Endothelial cell of umbilical vein (primary cell): ENCODE data around the gene PDLIM3. TPM values are rescaled to one million over a fixed set of nuclear protein-coding genes. Genes with fewer than 3 reads are reported as not detected.
A peak's percentile ranks its signal among the peaks of the same experiment; 100 is the strongest.

Experiments used
- BruUV-seq: library from RNA; stranded (reverse); fragments of 400-500 nt; replicated peaks from 2 replicates; lab custom pipeline; 2021; lab: Mats Ljungman, UMichigan
- CTCF ChIA-PET: fragments of 300-600, 350-600 bp; sonication (Branson Sonifier 250); formaldehyde crosslinking; loops from one replicate; lab custom pipeline; 2021; ENCODE audit warnings: antibody characterized with exemption, inconsistent platforms; lab: Charles Lee
- POLR2A ChIA-PET: fragments of 300-600, 350-600 bp; sonication (Branson Sonifier 250); formaldehyde crosslinking; loops from one replicate; lab custom pipeline; 2021; ENCODE audit warnings: antibody characterized with exemption, inconsistent platforms; lab: Charles Lee
- DNase-seq: peaks from one replicate; pipeline ENCODE4 v3.0.0-alpha.2; 2011; ENCODE audit warnings: low read depth, low spot score
- FAIRE-seq: peaks from 2 replicates; lab custom pipeline; 2011; peaks lifted over from hg19 to GRCh38; lab: Jason Lieb, UNC
- H2AFZ ChIP-seq: 2 replicates; pipeline ENCODE4 v1.6.0; 2012; ENCODE audit warnings: low read depth, low read length, control low read depth, inconsistent platforms
- H3K27ac ChIP-seq: 2 replicates; pipeline ENCODE4 v1.5.1; 2011; ENCODE audit warnings: low read depth, mild to moderate bottlenecking, control low read depth, low read length, moderate library complexity; ENCODE audit not compliant: insufficient read depth
- H3K27me3 ChIP-seq, 2 experiments: 2 replicates each; pipeline versions ENCODE4 v1.6.0 to v1.6.1; 2011; ENCODE audit warnings: low read length in 2 of 2, mixed read lengths in 1 of 2; ENCODE audit not compliant: control insufficient read depth in 2 of 2, insufficient read depth in 2 of 2
- H3K36me3 ChIP-seq, 2 experiments: 2 replicates in 1 of 2; 3 replicates in 1 of 2; pipeline ENCODE4 v1.5.1; 2011; ENCODE audit warnings: low read length in 2 of 2, mild to moderate bottlenecking in 1 of 2, moderate library complexity in 1 of 2; ENCODE audit not compliant: control insufficient read depth in 2 of 2, insufficient read depth in 2 of 2; ENCODE audit errors: extremely low read depth in 1 of 2
- H3K4me1 ChIP-seq: 3 replicates; pipeline ENCODE4 v1.5.1; 2011; ENCODE audit warnings: mild to moderate bottlenecking, low read length; ENCODE audit not compliant: control insufficient read depth, insufficient read depth; ENCODE audit errors: extremely low read depth
- H3K4me2 ChIP-seq: 2 replicates; pipeline ENCODE4 v1.6.1; 2011; ENCODE audit warnings: low read length, control low read depth, mixed read lengths; ENCODE audit not compliant: insufficient read depth
- H3K4me3 ChIP-seq, 3 experiments: fragments of 200-600 bp in 1 of 3; sonication (generic), shearing (Covaris generic) in 1 of 3; replicated peaks in 1 of 3; 2 replicates each; pipeline ENCODE4 v1.5.1; 2011 to 2016; ENCODE audit warnings: control low read depth in 3 of 3, low read length in 3 of 3, mild to moderate bottlenecking in 2 of 3, inconsistent platforms in 1 of 3, low read depth in 1 of 3, moderate library complexity in 1 of 3; ENCODE audit not compliant: insufficient read depth in 1 of 3
- H3K79me2 ChIP-seq: 2 replicates; pipeline ENCODE4 v1.6.0; 2012; ENCODE audit warnings: low read length, inconsistent platforms; ENCODE audit not compliant: control insufficient read depth, insufficient read depth
- H3K9ac ChIP-seq: replicated peaks from 2 replicates; pipeline ENCODE3; 2011; ENCODE audit warnings: low read length, control low read depth; ENCODE audit not compliant: insufficient read depth; ENCODE audit errors: extremely low read depth
- H3K9me1 ChIP-seq: replicated peaks from 3 replicates; pipeline ENCODE4 v1.6.0; 2011; ENCODE audit warnings: mild to moderate bottlenecking, low read length; ENCODE audit not compliant: control insufficient read depth, insufficient read depth; ENCODE audit errors: extremely low read depth
- H3K9me3 ChIP-seq: replicated peaks from 2 replicates; pipeline ENCODE4 v1.5.1; 2012; ENCODE audit warnings: low read length, inconsistent platforms; ENCODE audit not compliant: control insufficient read depth, insufficient read depth
- H4K20me1 ChIP-seq: replicated peaks from 2 replicates; pipeline ENCODE3; 2011; ENCODE audit warnings: mild to moderate bottlenecking, low read length; ENCODE audit not compliant: control insufficient read depth, insufficient read depth; ENCODE audit errors: extremely low read depth
- CTCF ChIP-seq, 2 donors: IDR thresholded peaks; 1 replicate in 1 of 2; 2 replicates in 1 of 2; pipeline ENCODE4 v1.5.1; 2011; ENCODE audit warnings: low read length in 2 of 2, mild to moderate bottlenecking in 2 of 2, moderate library complexity in 2 of 2, control low read depth in 1 of 2, inconsistent platforms in 1 of 2, low read depth in 1 of 2; ENCODE audit not compliant: insufficient read depth in 1 of 2; ENCODE audit errors: extremely low read depth in 1 of 2
- EZH2 ChIP-seq: IDR thresholded peaks from 2 replicates; pipeline ENCODE4 v1.6.1; 2012; ENCODE audit warnings: borderline replicate concordance, low read depth, mild to moderate bottlenecking, moderate library complexity, low read length, inconsistent platforms; ENCODE audit not compliant: severe bottlenecking
- FOS ChIP-seq: IDR thresholded peaks from 2 replicates; pipeline ENCODE4 v1.6.1; 2011; ENCODE audit warnings: mild to moderate bottlenecking, low read length, moderate library complexity, borderline replicate concordance; ENCODE audit not compliant: insufficient read depth
- GATA2 ChIP-seq: IDR thresholded peaks from 2 replicates; pipeline ENCODE4 v1.7.0; 2011; ENCODE audit warnings: low read depth, mild to moderate bottlenecking, moderate library complexity, mixed read lengths, low read length; ENCODE audit not compliant: insufficient read length, insufficient read depth
- JUN ChIP-seq: IDR thresholded peaks from 2 replicates; pipeline ENCODE4 v1.6.1; 2011; ENCODE audit warnings: borderline replicate concordance, low read depth; ENCODE audit not compliant: insufficient read length, insufficient read depth
- POLR2AphosphoS5 ChIP-seq: IDR thresholded peaks from 2 replicates; pipeline ENCODE4 v1.6.1; 2012; ENCODE audit warnings: low read depth, mild to moderate bottlenecking, control low read depth, low read length, moderate library complexity; ENCODE audit not compliant: insufficient read depth
- dilution Hi-C: fragments of 300-500 bp; cut with MboI; formaldehyde crosslinking; loops from one replicate; pipeline ENCODE4 v1.15.0; 2019; ENCODE audit warnings: low sequenced_read_pairs; ENCODE audit not compliant: extremely low pct_ligation_motif_present
- intact Hi-C: fragments of 100-400 bp; cut with micrococcal nuclease; formaldehyde crosslinking; loops from one replicate; pipeline ENCODE4 v1.10.0; 2022
- polyA plus RNA-seq, 4 experiments: library from polyadenylated mRNA; depleted of rRNA in 3 of 4; stranded (reverse) in 3 of 4; unstranded in 1 of 4; fragments of >200 nt; gene quantifications; 2 replicates each; pipeline versions ENCODE4 v1.2.1 to v1.2.3, GENCODE V29; 2011 to 2012; ENCODE audit warnings: missing spikeins in 1 of 4
- total RNA-seq: library from RNA; stranded (reverse); gene quantifications from 2 replicates; pipeline ENCODE4 v1.2.3, GENCODE V29; 2021

The PDLIM3 gene
- total and polyA plus RNA-seq, 2 donors (not counting 3 experiments of a cell fraction or from before 2014, with no cell fraction given) = 9.7 to 17.6 TPM

GRCh38 chr4:185520119-185520518 lies 15.2 kb downstream of the PDLIM3 start:
- Histone ChIP-seq H3K9me1 (no peaks in the 10 kb centered on the region), H3K4me3 (no peak overlapping the region), H3K9me3 (no peaks in the 10 kb centered on the region), H3K27ac (no peak overlapping the region), H3K36me3 (no peaks in the 10 kb centered on the region), H3K4me2 (peak overlapping the region; percentile 27), H3K79me2 (no peaks in the 10 kb centered on the region), H3K4me1 (peaks cover 20% of the 10 kb centered on the region), H2AFZ (peak overlapping the region; percentile 41), H3K27me3 (no peaks in the 10 kb centered on the region), H4K20me1 (no peaks in the 10 kb centered on the region), H3K9ac (no peak overlapping the region)
- peak; percentile 56 for TF ChIP-seq FOS
- TF ChIP-seq POLR2AphosphoS5 = no peak
- no peak for TF ChIP-seq EZH2
- TF ChIP-seq JUN = peak; percentile 22
- TF ChIP-seq GATA2 = peak; percentile 67
- no peak for TF ChIP-seq CTCF (IDR thresholded peaks at IDR 0.05; ENCODE audit: extremely low read depth in 1 of 2, insufficient read depth in 1 of 2, low read depth in 1 of 2, low read length in 2 of 2)
- FAIRE-seq = peak; percentile 91
- no TSS peak for BruUV-seq
- ChIA-PET CTCF (interaction anchor here (3.7 kb wide), 1 partner anchor 14 kb away, joined by 24 read pairs; the partner anchor contains the start of gene PDLIM3), POLR2A (interaction anchor here (0.6 kb wide), 1 partner anchor 16 kb away, joined by 6 read pairs; no protein-coding TSS in a partner anchor)
- intact Hi-C loops (no loop called here), dilution Hi-C loops (no loop called here)
- peak; percentile 70 for DNase-seq
